CD4-positive, alpha-beta T cell treated with Interferon gamma for 1 hour (primary cell): ENCODE data around the gene SURF6.

Experiments used
- DNase-seq: peaks from one replicate; pipeline ENCODE4 v3.0.0-alpha.2; 2020

The SURF6 gene

DNA sequence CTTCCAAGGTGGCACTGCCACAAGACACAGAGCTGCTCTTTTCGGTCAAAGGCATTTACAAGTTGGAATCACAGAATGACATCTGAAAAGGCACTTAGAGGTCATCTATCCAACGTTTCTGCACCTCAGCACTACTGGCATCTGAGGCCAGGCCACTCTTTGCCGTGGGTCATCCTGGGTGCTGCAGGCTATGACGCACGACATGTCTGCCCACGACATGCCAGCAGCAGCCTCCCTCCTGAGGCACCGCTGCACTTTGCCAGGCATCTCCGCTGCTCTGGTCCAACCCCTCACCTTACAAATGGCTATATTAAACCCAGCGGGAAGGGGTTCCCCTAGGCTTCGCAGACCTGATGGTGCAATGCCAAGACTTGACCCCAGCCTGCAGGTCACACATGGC lies 31.8 kb upstream of the SURF6 start:
- DNase-seq: no peak

DNA sequence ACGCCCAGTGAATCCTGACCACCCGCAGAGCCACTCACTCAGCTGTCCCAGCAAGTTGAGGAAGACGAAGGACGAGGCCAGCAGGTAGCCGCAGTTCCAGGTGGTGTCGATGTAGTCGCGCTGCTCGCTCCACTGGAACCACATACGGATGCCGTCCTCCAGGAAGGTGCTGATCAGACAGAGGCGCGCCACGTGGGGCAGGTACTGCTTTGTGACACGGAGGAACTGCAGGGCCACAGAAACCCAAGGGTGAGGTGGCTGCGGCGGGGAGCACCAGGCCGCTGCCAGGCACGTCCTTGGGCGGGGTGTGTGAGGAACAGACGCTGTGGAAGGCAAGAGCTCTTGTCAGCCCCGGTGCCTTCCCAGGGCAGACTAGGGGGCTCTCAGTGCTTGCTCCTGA lies 31.2 kb upstream of the SURF6 start:
- no peak for DNase-seq

DNA sequence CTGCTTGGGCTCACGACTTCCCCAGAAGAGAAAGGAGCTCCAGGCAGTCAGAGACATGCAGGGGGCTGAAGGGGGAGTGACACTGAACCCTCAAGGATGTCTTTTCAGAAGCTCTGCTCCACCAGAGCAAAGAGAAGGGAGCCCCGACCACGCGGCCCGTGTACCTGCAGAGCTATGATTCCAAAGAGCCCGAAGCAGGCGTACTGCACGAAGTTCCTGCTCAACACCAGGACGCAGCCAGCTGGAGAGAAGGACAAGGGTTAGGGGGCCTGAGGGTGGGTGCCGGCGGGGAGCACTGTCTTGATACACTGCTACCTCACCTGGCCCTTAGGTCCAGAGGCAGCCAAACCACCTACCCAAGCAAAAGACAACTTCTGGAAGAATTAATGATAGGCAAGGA lies 30.4 kb upstream of the SURF6 start:
- no peak for DNase-seq

DNA sequence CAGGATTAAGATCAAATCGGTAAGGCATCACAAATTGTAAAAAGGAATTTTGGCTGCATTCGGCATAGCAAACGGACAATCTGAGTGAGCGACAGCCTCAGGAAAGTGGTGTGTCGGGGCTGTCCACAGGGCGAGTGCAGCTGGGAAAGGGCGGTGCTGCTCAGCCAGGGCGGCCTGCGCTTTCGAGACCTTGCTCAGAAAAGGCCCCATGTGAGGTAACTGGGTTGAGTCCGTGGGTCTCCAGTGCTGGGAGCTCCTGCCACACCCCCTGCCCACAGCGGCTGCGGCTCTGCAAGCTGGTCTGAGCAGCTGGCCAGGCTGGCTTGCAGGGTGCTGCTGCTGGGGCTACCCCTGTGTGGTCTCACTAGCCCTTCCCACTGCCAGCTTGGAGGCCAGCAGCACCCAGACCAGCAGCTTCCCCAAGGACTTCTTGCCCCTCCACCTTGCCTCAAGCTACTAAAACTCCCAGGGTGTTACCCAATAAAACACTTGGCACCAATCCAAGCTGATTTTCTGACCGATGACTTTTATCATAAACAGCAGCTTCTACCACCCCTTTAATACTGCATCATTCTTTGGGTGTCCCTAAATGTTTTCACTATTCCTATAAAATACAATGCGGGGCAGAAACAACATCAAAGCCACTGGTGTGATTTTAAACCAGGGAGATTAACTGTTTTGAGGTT lies 26.5 kb upstream of the SURF6 start:
- DNase-seq: no peak

DNA sequence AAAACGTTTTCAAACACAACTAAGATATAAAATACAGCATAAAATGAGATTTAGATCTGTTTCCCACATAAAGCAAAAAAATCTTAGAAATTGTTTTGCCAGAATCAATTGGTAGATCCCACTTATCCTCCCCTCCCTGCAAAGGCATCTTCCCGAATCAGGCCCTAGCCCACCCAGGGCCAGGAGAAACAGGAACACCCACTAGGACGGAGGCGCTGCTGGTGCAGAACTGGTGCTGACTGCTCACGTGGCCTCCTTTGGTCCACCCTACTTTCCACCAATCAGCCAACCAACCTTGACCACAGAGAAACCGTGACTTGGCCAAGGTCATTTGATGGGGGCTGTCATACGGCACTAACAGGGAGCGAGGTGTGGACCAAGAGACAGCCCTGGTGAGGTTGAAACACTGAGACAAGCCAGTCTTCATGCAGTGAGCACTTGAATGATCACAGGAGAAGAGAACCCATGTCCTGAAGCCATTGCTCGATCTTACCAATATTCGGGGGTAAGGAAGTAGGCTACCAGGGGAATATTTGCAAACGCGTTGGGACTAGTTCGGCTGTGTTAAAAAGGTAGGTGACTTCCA lies 25.6 kb upstream of the SURF6 start:
- no peak for DNase-seq

DNA sequence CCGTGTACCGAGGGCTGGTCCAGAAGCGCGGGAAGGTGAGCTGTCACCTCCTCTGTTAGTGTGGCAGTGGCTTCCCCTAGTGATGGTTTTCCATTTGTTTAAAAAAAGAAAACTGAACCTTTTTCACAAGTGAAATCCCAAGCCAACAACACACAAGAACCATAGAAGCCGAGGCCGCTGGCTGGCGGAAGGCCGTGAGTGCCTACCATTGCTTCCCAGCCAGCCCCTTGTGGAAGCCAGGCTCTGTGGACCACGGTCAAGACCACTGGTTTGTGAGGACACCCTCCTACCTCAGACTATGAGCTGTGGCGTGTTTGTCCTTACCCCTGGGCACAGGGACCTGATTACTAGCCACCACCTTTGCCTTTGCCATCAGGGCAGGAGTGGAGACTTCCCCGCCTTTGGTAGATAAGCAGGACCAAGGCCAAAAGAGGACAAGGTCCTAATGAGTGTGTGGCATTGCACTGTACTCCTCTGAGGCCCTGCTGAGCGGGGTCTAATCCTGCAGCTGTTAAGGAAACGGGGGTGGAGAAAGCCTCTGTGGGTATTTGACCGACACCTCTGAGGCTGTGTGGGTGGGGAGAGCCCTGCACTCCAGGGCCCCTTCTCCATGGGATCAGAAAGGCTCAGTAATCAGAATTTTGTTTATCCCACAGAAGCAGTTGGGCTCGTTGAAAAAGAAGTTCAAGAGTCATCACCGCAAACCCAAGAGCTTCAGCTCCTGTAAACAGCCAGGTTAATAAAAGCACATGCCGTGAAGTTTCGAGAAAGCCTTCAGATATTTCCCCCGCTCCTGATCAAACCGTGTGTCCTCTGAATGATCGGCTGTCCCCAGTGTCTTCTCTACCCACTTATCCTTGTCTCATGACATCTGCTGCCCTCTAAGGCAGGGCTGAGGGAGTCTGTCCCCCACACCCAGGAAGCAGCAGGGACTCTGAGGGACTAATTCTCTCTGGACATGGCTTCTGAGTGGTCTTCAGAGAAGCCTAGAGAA lies 24.7 kb upstream of the SURF6 start:
- DNase-seq: no peak

DNA sequence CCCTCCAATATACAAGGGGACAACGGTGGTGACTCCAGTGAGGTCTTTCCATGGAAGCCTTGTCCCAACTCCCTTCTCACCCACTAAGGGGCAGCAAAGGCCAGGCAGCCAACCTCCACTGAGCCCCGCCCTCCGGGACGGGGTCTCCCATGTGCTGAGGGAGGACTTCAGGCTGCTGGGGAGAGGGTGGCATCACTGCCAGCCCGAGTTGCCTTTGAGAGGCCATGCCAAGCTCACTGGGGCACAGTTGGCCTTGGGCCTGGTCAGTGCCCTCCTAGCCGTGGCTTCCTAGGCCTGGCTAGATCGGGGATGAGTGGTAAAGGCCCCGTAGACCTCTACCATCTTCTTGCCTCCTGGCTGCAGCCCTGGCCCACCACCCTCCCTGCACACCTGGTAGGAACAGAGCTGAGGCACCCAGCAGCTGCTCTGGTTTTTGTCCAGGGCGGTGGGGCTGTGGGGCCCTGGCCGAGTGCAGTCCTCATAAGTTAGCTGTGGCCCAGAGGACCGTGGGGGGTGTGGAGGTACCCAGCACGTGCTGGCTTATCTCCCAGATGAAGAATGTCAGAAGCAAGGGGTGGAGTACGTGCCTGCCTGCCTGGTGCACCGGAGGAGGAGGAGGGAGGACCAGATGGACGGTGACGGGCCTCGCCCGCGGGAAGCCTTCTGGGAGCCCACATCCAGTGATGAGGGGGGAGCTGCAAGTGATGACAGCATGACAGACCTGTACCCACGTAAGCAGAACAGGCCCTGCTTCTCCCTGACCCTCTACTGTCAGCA lies 23.6 kb upstream of the SURF6 start:
- no peak for DNase-seq

DNA sequence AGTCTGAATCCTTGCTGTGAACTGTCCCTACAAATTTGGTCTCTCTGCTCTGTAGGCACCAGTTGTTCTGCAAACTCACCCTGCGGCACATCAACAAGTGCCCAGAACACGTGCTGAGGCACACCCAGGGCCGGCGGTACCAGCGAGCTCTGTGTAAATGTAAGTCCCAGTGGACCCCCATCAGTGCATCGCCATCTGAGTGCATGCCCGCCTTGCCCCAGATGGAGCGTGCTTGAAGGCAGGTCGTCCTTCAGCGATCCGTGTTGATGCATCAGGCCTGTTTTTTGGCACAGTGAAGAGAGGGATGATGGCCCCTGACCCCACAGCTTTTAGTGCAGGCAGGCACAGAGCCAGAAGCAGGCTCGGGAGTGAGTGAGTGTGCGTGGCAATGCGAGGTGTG lies 21.7 kb upstream of the SURF6 start:
- DNase-seq: no peak

DNA sequence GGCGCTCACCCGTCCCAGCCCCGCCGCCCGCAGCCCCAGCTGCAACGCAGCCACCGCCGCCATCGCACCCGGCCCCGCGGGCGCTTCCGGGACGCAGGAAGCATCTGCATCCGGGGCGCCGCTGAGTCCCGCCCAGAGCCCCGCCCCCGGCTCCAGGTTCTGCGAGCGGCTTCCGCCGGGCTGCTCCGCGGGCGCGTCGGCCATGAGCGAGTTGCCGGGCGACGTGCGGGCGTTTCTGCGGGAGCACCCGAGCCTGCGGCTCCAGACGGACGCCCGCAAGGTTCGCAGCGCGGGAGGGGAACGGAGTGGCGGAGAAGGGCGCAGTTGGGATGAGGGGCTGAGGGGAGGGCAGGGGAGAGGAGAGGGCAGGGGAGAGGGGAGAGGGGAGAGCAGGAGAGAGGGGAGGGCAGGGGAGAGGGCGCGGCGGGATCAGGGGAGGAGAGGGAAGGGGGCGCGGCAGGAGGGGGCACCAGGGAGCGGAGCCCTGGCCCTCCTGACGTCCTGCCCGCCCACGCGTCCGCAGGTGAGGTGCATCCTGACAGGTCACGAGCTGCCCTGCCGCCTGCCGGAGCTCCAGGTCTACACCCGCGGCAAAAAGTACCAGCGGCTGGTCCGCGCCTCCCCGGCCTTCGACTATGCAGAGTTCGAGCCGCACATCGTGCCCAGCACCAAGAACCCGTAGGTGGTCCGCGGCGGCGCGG lies 20.6 kb upstream of the SURF6 start, which contains the start of the genes SURF1 and SURF2:
Gene SURF1 (minus strand): TSS at position 97 of the 701 bp plus-strand sequence. CDS start 34 bp downstream, at position 63.
Gene SURF2 (plus strand): TSS at position 160 of the 701 bp plus-strand sequence. CDS start 43 bp downstream, at position 203.
- peak; percentile 85 for DNase-seq

DNA sequence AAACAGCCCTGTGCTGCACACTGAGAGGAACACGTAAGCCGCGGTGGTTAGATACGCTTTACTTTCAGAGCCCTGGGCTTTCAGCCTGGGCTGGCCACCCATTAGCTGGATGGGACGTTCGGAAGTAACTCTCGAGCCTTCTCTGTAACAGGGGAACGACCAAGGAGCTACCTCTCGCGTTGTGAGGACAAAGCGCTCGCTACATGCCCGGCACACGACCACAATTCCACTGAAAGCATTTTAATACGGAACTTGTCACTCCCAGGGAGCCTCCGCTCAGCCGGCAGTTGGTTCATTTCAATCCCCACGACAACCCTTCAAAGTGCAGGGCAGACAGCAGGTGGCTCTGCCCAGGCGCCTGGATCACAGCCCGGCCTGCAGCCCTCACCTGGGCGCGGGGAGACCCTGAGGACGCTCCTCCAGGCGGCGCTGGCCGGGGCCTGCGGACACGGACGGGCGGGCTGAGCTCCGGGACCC lies 19.9 kb upstream of the SURF6 start:
- DNase-seq: no peak

DNA sequence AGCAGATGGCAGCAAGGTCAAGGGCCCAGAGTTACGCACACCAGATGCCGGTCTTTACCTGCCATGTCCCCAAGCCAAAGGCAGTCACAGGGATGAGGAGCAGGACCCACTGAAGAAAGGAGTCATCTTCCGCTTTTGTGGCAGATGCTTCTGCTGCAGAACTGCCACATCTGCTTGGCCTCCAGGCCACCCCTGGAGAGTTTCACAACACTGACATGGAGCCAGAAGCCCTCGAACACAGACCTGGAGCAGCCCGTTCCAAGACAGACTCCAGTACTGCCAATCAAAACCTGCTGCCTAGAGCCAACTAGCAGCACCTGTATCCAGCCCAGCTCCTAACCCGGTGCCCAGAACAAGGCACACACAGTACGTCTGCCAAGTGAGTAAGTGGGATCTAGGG lies 18.8 kb upstream of the SURF6 start:
- DNase-seq: no peak

DNA sequence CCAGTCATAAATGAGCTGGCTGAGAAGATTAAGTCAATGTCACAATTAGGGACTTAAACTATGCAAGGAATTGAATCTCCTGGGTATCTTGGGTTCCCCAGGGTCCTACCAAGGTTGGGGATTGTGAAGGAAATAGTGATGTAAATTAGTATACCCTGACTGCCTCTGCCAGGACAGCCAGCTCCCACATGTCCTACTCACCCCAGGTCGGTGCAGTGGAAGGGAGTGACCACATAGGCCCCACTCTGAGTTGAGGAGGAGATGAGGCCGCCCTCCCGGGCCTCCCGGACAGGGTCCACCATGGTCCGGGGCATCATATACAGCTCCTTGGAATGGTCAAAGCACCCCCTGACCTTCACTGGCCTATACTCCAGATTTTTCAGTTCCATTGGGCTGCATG lies 17.6 kb upstream of the SURF6 start:
- DNase-seq: no peak

DNA sequence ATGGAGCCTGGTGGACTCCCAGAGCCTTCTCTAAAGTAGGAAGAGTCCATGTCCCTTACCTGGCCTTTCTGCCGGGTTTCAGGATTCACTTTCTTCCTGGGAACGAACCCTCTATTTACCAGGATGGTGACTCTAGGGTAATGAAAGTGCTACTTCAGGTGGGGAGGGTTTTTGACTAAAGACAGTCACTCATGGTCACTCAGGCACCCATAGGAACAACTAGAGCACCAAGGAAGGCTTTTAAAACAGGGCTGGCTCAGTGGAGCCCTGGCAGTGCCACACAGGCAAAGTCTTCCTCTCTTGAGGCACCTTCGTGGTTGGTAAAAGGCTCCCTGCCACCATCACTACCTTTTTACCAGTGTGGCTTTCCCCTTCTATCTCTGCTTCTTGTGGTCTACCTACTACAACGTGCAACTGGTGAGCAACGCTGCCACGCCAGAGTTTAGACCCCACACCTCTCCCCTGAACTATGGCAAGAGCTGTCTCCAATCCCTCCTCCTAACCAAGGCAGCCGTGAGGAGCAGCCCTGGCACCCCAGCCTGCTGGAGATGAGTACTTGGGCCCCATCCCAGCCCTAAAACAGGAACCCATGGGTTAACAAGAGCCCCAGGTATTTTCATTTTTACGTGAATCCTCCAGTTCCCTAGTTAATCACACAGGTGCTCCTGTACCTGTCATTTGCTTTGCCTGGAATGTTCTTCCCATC lies 16.8 kb upstream of the SURF6 start:
- DNase-seq: no peak

DNA sequence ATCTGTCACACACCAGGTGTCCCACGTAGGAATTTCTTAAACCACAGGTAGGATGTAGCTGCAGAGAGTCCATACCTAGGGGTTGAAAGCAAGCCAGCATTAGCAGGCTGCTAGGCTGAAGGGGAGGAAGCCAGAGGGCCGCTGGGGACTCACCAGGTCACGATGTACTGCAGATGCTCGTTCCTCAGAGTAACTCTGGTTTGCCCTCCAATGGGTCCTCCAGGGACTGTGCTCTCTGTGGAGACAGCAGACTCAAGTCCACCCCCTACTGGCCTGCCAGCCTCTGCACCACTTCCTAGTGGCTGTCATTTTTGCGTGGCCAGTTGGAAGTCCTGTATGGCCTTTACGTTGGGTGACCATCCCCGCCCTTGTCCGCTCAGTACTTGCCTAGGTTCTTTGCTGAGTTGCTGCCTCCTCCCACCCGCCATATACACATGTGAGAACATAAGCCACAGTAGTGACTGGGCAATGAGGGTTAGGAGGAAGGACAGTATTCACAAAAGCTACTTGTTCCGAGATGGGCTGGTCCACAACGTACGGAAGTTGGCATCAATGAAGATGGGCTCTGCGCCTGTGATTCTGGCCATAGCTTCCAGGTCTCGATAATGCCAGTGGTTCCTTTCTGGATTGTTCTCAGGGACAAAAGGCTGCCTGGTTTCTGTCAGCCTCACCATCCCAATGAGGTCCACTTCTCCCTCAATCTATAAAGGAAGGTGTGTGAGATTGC lies 16.1 kb upstream of the SURF6 start:
- peak; percentile 32 for DNase-seq

DNA sequence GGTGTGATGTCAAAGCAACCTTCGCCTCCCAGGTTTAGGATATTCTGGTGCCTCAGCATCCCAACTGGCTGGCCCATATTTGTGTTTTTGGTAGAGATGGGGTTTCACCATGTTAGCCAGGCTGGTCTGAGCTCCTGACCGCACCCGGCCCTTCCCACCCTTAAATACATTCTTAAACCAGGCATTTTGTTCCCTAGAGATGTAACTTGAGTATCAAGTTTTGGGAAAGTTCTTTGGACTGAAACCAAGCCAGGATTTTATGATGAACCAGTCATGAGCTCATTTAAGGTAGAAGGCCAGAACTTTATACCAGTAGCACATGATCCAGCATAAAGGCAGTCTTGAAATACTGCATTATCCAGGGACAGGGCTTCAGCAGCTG lies 15.5 kb upstream of the SURF6 start:
- DNase-seq: no peak

DNA sequence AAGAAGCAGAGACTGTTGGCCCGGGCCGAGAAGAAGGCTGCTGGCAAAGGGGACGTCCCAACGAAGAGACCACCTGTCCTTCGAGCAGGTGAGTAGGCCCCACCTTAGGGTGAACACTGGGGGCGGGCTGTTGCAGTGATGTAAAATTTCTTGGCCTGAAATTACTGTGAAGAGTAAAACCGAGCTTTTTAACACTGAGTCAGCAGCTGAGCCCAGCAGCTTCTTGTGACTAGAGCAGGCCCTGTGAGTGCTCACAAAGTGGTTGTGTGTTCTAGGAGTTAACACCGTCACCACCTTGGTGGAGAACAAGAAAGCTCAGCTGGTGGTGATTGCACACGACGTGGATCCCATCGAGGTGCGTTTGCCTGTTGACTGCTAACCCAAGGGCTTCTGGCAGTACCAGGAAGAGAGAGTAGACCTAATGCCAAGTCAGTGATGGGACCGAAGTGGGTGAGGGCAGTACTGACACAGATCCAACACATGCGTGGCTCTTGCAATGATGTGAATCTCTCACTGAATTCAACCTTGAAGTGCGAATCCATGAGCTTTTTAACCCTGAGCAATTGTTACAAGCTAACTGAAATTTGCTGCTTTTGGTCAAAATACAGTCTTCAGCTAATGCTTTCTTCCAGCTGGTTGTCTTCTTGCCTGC lies 14.1 kb upstream of the SURF6 start:
- DNase-seq: no peak

DNA sequence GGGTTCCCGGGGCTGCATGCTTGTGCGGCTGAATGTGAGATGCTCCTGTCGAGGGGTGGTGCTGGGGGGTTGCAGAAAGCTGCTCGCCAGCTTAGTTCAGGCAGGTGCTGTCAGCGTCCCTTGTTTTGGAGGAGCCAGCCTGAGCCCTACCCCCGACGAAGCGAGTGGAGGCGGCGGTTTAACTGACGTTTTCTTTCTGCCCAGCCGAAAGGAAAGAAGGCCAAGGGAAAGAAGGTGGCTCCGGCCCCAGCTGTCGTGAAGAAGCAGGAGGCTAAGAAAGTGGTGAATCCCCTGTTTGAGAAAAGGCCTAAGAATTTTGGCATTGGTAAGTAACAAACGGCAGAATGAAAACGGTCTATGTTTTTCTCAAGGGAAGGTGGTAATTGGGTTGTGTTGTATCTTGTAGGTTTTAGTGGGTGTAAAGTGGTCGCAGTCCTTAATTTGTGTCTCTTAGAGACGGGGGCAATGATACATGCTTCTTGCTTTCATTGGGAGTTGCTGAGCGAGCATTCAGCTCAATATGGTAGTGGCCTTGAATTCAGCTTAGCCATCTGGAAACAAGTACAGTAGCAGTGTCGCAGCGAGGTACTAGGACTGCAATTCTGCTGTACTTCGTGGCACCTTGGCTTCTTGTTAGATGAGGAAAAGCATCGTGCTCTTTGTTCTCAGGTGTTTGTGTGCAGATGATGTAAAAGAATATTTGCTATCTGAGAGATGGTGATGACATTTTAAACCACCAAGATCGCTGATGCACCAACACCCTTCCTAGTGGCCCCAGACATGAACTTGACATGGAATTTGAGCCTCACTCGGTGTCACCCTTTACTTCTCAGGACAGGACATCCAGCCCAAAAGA lies 13.0 kb upstream of the SURF6 start:
- DNase-seq: no peak

DNA sequence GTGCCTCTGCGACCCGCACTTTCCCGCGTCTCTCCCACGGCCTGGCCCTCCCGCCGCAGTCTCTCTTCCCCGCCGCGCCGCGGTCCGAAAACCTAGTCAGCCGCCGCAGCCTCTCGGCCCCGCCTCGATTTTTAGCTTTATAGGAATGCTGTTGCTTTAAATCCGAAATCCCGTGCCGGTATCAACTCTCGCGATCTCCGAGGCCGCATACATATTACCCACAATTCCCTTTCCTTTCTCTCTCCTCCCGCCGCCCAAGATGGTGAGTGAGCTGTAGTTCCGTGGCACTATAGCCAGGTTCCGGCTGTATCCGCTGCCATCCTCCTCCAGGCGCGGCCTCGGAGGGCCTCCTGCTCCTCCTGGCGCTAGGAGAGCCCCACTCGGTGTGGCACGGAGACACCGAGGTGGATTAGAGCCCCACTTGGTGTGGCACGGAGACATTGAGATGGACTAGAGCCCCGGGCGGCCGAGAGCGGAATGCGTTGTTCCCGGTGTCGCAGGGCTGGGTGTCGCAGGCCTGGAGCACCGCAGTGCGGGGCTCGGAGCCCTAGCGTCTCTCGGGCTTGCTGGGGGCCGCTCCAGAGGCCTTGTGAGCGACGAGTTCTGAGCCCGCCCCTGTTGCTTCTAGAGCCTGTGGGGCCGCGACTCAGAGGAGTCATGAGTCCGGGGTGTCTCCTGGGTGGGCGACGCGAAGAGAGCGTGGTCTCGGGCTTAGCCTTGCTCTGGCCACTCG lies 12.2 kb upstream of the SURF6 start, which contains the start of the genes MED22 and RPL7A:
Gene MED22 (minus strand): TSS at position 147 of the 733 bp plus-strand sequence. CDS start 1,469 bp downstream, outside the sequence.
Gene RPL7A (plus strand): TSS at position 234 of the 733 bp plus-strand sequence. CDS start 26 bp downstream, at position 260.
- peak; percentile 93 for DNase-seq
